ENCODE results near the gene EWSR1. TPM values are rescaled to one million over a fixed set of nuclear protein-coding genes. Genes with fewer than 3 reads are reported as not detected.
"Not testable (repeated sequence)": the region's sequence is repeated elsewhere in the genome, so short reads cannot be mapped to it uniquely, and the experiment has no call there.

The EWSR1 gene
- total and polyA plus RNA-seq, 5 experiments from 2014 or later, result 141 to 292 (median 215) TPM

GRCh38 chr22:29344889-29345288 lies 76.8 kb downstream of the EWSR1 start:
- DNase-seq, H3K9me3 Mint-ChIP-seq, POLR2A ChIA-PET, H3K27me3 Mint-ChIP-seq, H3K4me3 Mint-ChIP-seq, H3K4me1 Mint-ChIP-seq, ATAC-seq: not testable (repeated sequence)
- peaks cover 0 to 91% (median 22%) of the 10 kb centered on the region in 3 donors for H3K36me3 Mint-ChIP-seq
- peak overlapping the region in 1 of 10 donors; percentile 15 for H3K27ac Mint-ChIP-seq

GRCh38 chr22:29345932-29346331 lies 77.9 kb downstream of the EWSR1 start:
- POLR2A ChIA-PET, result no interaction called here
- DNase-seq (no peak), ATAC-seq (no peak)
- H3K4me1 Mint-ChIP-seq, result peaks cover 0 to 3% (median 0%) of the 10 kb centered on the region in 4 donors
- H3K4me3 Mint-ChIP-seq, result no peak overlapping the region
- peak overlapping the region in 2 of 10 donors; percentile 47 to 57 for H3K27ac Mint-ChIP-seq
- H3K36me3 Mint-ChIP-seq, result peaks cover 0 to 90% (median 28%) of the 10 kb centered on the region in 3 donors
- no peaks in the 10 kb centered on the region for H3K9me3 Mint-ChIP-seq
- no peaks in the 10 kb centered on the region for H3K27me3 Mint-ChIP-seq

GRCh38 chr22:29346659-29347058 lies 78.6 kb downstream of the EWSR1 start:
- H3K27me3 Mint-ChIP-seq, result no peaks in the 10 kb centered on the region
- peaks cover 0 to 5% (median 0%) of the 10 kb centered on the region in 4 donors for H3K4me1 Mint-ChIP-seq
- H3K4me3 Mint-ChIP-seq, result no peak overlapping the region
- POLR2A ChIA-PET, result no interaction called here
- no peak overlapping the region for H3K27ac Mint-ChIP-seq
- DNase-seq (no peak), ATAC-seq (no peak)
- peaks cover 0 to 90% (median 33%) of the 10 kb centered on the region in 3 donors for H3K36me3 Mint-ChIP-seq
- H3K9me3 Mint-ChIP-seq, result no peaks in the 10 kb centered on the region

GRCh38 chr22:29348041-29348440 lies 80.0 kb downstream of the EWSR1 start:
- Mint-ChIP-seq H3K9me3 (no peaks in the 10 kb centered on the region), H3K36me3 (peaks cover 0 to 91% (median 32%) of the 10 kb centered on the region in 3 donors), H3K4me1 (peaks cover 0 to 2% (median 0%) of the 10 kb centered on the region in 4 donors), H3K27ac (no peak overlapping the region), H3K4me3 (no peak overlapping the region), H3K27me3 (no peaks in the 10 kb centered on the region)
- POLR2A ChIA-PET, result no interaction called here
- no peak for DNase-seq
- ATAC-seq, result no peak

- Mint-ChIP-seq H3K4me1 (peaks cover 0 to 2% (median 0%) of the 10 kb centered on the region in 4 donors), H3K4me3 (no peak overlapping the region), H3K27ac (no peak overlapping the region), H3K27me3 (no peaks in the 10 kb centered on the region), H3K9me3 (no peaks in the 10 kb centered on the region), H3K36me3 (peaks cover 0 to 89% (median 33%) of the 10 kb centered on the region in 3 donors)
- ATAC-seq (no peak), DNase-seq (no peak)
- POLR2A ChIA-PET, result no interaction called here
These were observed 80.9 kb downstream of the EWSR1 start for GRCh38 chr22:29348956-29349355.

Small RNA genes within 50 kb of the gene (microRNA-seq; reads per million reads assigned to microRNA genes)
- gene MIR3653 (ENCODE audit: borderline microRNAs expressed), result 161 reads per million, percentile 69 among the genes with 10 or more reads in this experiment

Other genes with a start within 250 kb of the EWSR1 start
- not detected for gene C22orf31, start 206.4 kb upstream of the EWSR1 start, total RNA-seq
- gene C22orf31, start 206.4 kb upstream of the EWSR1 start, polyA plus RNA-seq, result not detected
- not detected for gene KREMEN1, start 195.2 kb upstream of the EWSR1 start, total RNA-seq
- gene KREMEN1, start 195.2 kb upstream of the EWSR1 start, polyA plus RNA-seq, result not detected
- not detected for gene EMID1, start 62.4 kb upstream of the EWSR1 start, total RNA-seq
- gene EMID1, start 62.4 kb upstream of the EWSR1 start, polyA plus RNA-seq, result not detected
- gene RHBDD3, start 287 bp upstream of the EWSR1 start, total RNA-seq, result 10 to 100 TPM; 18.7 to 19.2 TPM
- 10 to 100 TPM in 1 of 3 donors, 1 to 10 TPM in 2; 4.7 to 13.1 (median 4.9) TPM for gene RHBDD3, start 287 bp upstream of the EWSR1 start, polyA plus RNA-seq
- gene GAS2L1, start 38.4 kb downstream of the EWSR1 start, total RNA-seq, result not detected
- under 1 TPM in 1 of 3 donors, not detected in 2; 0.54 TPM for gene GAS2L1, start 38.4 kb downstream of the EWSR1 start, polyA plus RNA-seq
- 1 to 10 TPM in 1 of 2 experiments, under 1 TPM in 1; 0.49 to 1.3 TPM for gene RASL10A, start 47.4 kb downstream of the EWSR1 start, total RNA-seq
- gene RASL10A, start 47.4 kb downstream of the EWSR1 start, polyA plus RNA-seq, result not detected
- gene AP1B1, start 120.3 kb downstream of the EWSR1 start, total RNA-seq, result 10 to 100 TPM; 44.7 to 45.3 TPM
- 10 to 100 TPM; 10.9 to 19.8 (median 11.3) TPM for gene AP1B1, start 120.3 kb downstream of the EWSR1 start, polyA plus RNA-seq
- not detected for gene RFPL1, start 170.3 kb downstream of the EWSR1 start, total RNA-seq
- gene RFPL1, start 170.3 kb downstream of the EWSR1 start, polyA plus RNA-seq, result under 1 TPM in 1 of 3 donors, not detected in 2; 0.11 TPM
- gene NEFH, start 211.9 kb downstream of the EWSR1 start, total RNA-seq, result under 1 TPM; 0.31 to 0.47 TPM
- gene NEFH, start 211.9 kb downstream of the EWSR1 start, polyA plus RNA-seq, result under 1 TPM; 0.27 to 0.67 (median 0.52) TPM